GM19025 (cell line): Measurements from ENCODE around the gene PEX6.

Experiments used
- ATAC-seq: cut with Tn5 transposase; IDR thresholded peaks from one replicate; pipeline ENCODE4 v1.9.1; 2021; ENCODE audit warnings: mild to moderate bottlenecking, low read depth, moderate library complexity; ENCODE audit not compliant: unreplicated experiment

PEX6 gene

GRCh38 chr6:42937548-42938427 lies 41.2 kb downstream of the PEX6 start:
- no peak for ATAC-seq

- no peak for ATAC-seq
Measured at GRCh38 chr6:42936398-42936797, 42.6 kb downstream of the PEX6 start.

- ATAC-seq, result no peak
Measured at GRCh38 chr6:42935322-42935721, 43.7 kb downstream of the PEX6 start.

GRCh38 chr6:42933205-42933604 lies 45.8 kb downstream of the PEX6 start:
- ATAC-seq, result no peak

- ATAC-seq, result no peak
Measured at GRCh38 chr6:42932412-42932811, 46.6 kb downstream of the PEX6 start.

- ATAC-seq, result peak; percentile 47
Measured at GRCh38 chr6:42929821-42930360, 49.1 kb downstream of the PEX6 start.

GRCh38 chr6:42928986-42929820 lies 49.8 kb downstream of the PEX6 start, which contains the start of gene CNPY3:
Gene CNPY3 (plus strand): TSS chr6:42929480. CDS start chr6:42929571, 91 bp downstream.
- peak; percentile 69 for ATAC-seq

- no peak for ATAC-seq
Measured at GRCh38 chr6:42925248-42925857, 53.6 kb downstream of the PEX6 start.

GRCh38 chr6:42923666-42924065 lies 55.3 kb downstream of the PEX6 start:
- ATAC-seq, result no peak

GRCh38 chr6:42921801-42922200 lies 57.2 kb downstream of the PEX6 start:
- no peak for ATAC-seq

- ATAC-seq, result no peak
Measured at GRCh38 chr6:42916288-42916687, 62.7 kb downstream of the PEX6 start.

GRCh38 chr6:42915732-42916131 lies 63.2 kb downstream of the PEX6 start, which contains the start of gene PTCRA:
Gene PTCRA (plus strand): TSS chr6:42916053. CDS start chr6:42916070, 17 bp downstream.
- ATAC-seq, result no peak

GRCh38 chr6:42914546-42914945 lies 64.4 kb downstream of the PEX6 start:
- ATAC-seq, result no peak
